RWPE2 (cell line): ENCODE measurements around the gene SRGAP2B.
"Not testable (repeated sequence)": the region's sequence is repeated elsewhere in the genome, so short reads cannot be mapped to it uniquely, and the experiment has no call there.

Experiments used
- ATAC-seq: fragments of 200-7000 bp; cut with Tn5 transposase; 3 replicates; pipeline ENCODE4 v1.9.1; 2021; ENCODE audit warnings: low read depth
- DNase-seq: peaks from one replicate; pipeline ENCODE4 v3.0.0-alpha.2; 2020; ENCODE audit warnings: low spot score
- H3K27ac ChIP-seq: fragments of 450-650 bp; 2 replicates; pipeline ENCODE4 v1.5.1; 2017; ENCODE audit warnings: mild to moderate bottlenecking; ENCODE audit not compliant: poor library complexity, severe bottlenecking
- H3K27me3 ChIP-seq: fragments of 250-450 bp; sonication (Bioruptor Pico); 2 replicates; pipeline ENCODE4 v1.5.1; 2021; ENCODE audit warnings: mild to moderate bottlenecking, moderate library complexity; ENCODE audit not compliant: insufficient read depth, poor library complexity, severe bottlenecking
- H3K36me3 ChIP-seq: fragments of 250-450 bp; sonication (Bioruptor Pico); 2 replicates; pipeline ENCODE4 v1.5.1; 2020; ENCODE audit warnings: low read depth, mild to moderate bottlenecking, moderate library complexity
- H3K4me1 ChIP-seq: fragments of 250-450 bp; sonication (Bioruptor Pico); 2 replicates; pipeline ENCODE4 v1.5.1; 2021; ENCODE audit warnings: mild to moderate bottlenecking, moderate library complexity; ENCODE audit not compliant: insufficient read depth, poor library complexity, severe bottlenecking
- H3K4me3 ChIP-seq: fragments of 250-450 bp; sonication (Bioruptor Pico); 2 replicates; pipeline ENCODE4 v1.5.1; 2021; ENCODE audit warnings: mild to moderate bottlenecking, moderate library complexity; ENCODE audit not compliant: severe bottlenecking
- H3K9me3 ChIP-seq: fragments of 250-450 bp; sonication (Bioruptor Pico); 2 replicates; pipeline ENCODE4 v1.5.1; 2021; ENCODE audit warnings: mild to moderate bottlenecking, moderate library complexity; ENCODE audit not compliant: severe bottlenecking

The SRGAP2B gene

GRCh38 chr1:144960929-144961488, 134.1 kb downstream of the SRGAP2B start:
- not testable (repeated sequence) for H3K4me1 ChIP-seq, H3K36me3 ChIP-seq, H3K4me3 ChIP-seq, DNase-seq, H3K27me3 ChIP-seq, H3K27ac ChIP-seq, H3K9me3 ChIP-seq
- peak; percentile 38; the same call in 1 of the 3 replicates for ATAC-seq

- ATAC-seq, H3K27ac ChIP-seq, H3K4me3 ChIP-seq, H3K9me3 ChIP-seq, H3K36me3 ChIP-seq, H3K4me1 ChIP-seq, H3K27me3 ChIP-seq, DNase-seq: not testable (repeated sequence)
Measured at GRCh38 chr1:144948390-144948789, 146.7 kb downstream of the SRGAP2B start.

- DNase-seq, H3K27me3 ChIP-seq, H3K4me3 ChIP-seq, ATAC-seq, H3K36me3 ChIP-seq, H3K4me1 ChIP-seq, H3K9me3 ChIP-seq, H3K27ac ChIP-seq: not testable (repeated sequence)
Measured at GRCh38 chr1:144947495-144947894, 147.6 kb downstream of the SRGAP2B start.

GRCh38 chr1:144946525-144947480, 148.3 kb downstream of the SRGAP2B start:
- not testable (repeated sequence) for H3K4me1 ChIP-seq, H3K36me3 ChIP-seq, H3K27ac ChIP-seq, H3K9me3 ChIP-seq, H3K27me3 ChIP-seq, DNase-seq, H3K4me3 ChIP-seq, ATAC-seq

GRCh38 chr1:144941710-144942109, 153.4 kb downstream of the SRGAP2B start:
- H3K36me3 ChIP-seq, H3K27ac ChIP-seq, H3K27me3 ChIP-seq, DNase-seq, H3K4me1 ChIP-seq, H3K4me3 ChIP-seq, H3K9me3 ChIP-seq: not testable (repeated sequence)
- peak; percentile 70 for ATAC-seq

GRCh38 chr1:144940054-144940453, 155.1 kb downstream of the SRGAP2B start:
- not testable (repeated sequence) for H3K4me1 ChIP-seq, H3K27ac ChIP-seq, H3K27me3 ChIP-seq, H3K9me3 ChIP-seq, DNase-seq, H3K36me3 ChIP-seq, H3K4me3 ChIP-seq
- ATAC-seq: peak; percentile 24; the same call in 2 of the 3 replicates

- not testable (repeated sequence) for H3K27me3 ChIP-seq, ATAC-seq, H3K4me1 ChIP-seq, H3K4me3 ChIP-seq, H3K27ac ChIP-seq, H3K9me3 ChIP-seq, H3K36me3 ChIP-seq, DNase-seq
Measured at GRCh38 chr1:144938627-144939026, 156.5 kb downstream of the SRGAP2B start.

- ATAC-seq: peak; percentile 91
- H3K4me3 ChIP-seq, H3K36me3 ChIP-seq, DNase-seq, H3K4me1 ChIP-seq, H3K9me3 ChIP-seq, H3K27me3 ChIP-seq, H3K27ac ChIP-seq: not testable (repeated sequence)
Measured at GRCh38 chr1:144936186-144936732, 158.9 kb downstream of the SRGAP2B start.

- not testable (repeated sequence) for H3K27ac ChIP-seq, H3K4me3 ChIP-seq, H3K27me3 ChIP-seq, H3K36me3 ChIP-seq, H3K9me3 ChIP-seq, DNase-seq, ATAC-seq, H3K4me1 ChIP-seq
Measured at GRCh38 chr1:144935310-144935709, 159.8 kb downstream of the SRGAP2B start.

- H3K9me3 ChIP-seq, DNase-seq, H3K27me3 ChIP-seq, H3K4me3 ChIP-seq, H3K36me3 ChIP-seq, H3K27ac ChIP-seq, ATAC-seq, H3K4me1 ChIP-seq: not testable (repeated sequence)
Measured at GRCh38 chr1:144933014-144933413, 162.1 kb downstream of the SRGAP2B start.

- not testable (repeated sequence) for H3K4me1 ChIP-seq, H3K27ac ChIP-seq, ATAC-seq
Measured at GRCh38 chr1:144932153-144932552, 163.0 kb downstream of the SRGAP2B start.

More at GRCh38 chr1:144932153-144932552, 163.0 kb downstream of the SRGAP2B start:
- H3K27me3 ChIP-seq, H3K36me3 ChIP-seq, H3K4me3 ChIP-seq, DNase-seq, H3K9me3 ChIP-seq: not testable (repeated sequence)
